Measurements from ENCODE around the gene DNMBP. TPM values are rescaled to one million over a fixed set of nuclear protein-coding genes. Genes with fewer than 3 reads are reported as not detected.
A peak's percentile ranks its signal among the peaks of the same experiment; 100 is the strongest.

The DNMBP gene
- total and polyA plus RNA-seq, 2 experiments from 2014 or later, result 13.4 to 31.2 TPM

GRCh38 chr10:100043344-100043743, 33.6 kb upstream of the DNMBP start:
- no peaks in the 10 kb centered on the region for H3K9me2 ChIP-seq (ENCODE audit: insufficient read depth)
- TF ChIP-seq NANOG (IDR thresholded peaks at IDR 0.05; ENCODE audit: borderline replicate concordance) (no peak), ZNF114 (CRISPR knock-in tag; IDR thresholded peaks at IDR 0.05) (no peak), ZNF331 (CRISPR knock-in tag; IDR thresholded peaks at IDR 0.05; ENCODE audit: low read depth) (no peak), POLR2AphosphoS5 (IDR thresholded peaks at IDR 0.05; ENCODE audit: low read depth) (no peak), STAT1 (IDR thresholded peaks at IDR 0.05; ENCODE audit: unreplicated experiment) (no peak), EZH2 (IDR thresholded peaks at IDR 0.05; ENCODE audit: low read depth, unreplicated experiment) (no peak), EZH2phosphoT487 (IDR thresholded peaks at IDR 0.05; ENCODE audit: unreplicated experiment) (no peak), JUNB (IDR thresholded peaks at IDR 0.05; ENCODE audit: unreplicated experiment) (no peak), REST (IDR thresholded peaks at IDR 0.05; ENCODE audit: unreplicated experiment) (no peak), CREB1 (CRISPR knock-in tag; IDR thresholded peaks at IDR 0.05; ENCODE audit: low read depth) (no peak), CTCF (conservative IDR thresholded peaks at IDR 0.05; ENCODE audit: low read depth in 2 of 2) (no peak)
- TF ChIP-seq, protein P1, sequence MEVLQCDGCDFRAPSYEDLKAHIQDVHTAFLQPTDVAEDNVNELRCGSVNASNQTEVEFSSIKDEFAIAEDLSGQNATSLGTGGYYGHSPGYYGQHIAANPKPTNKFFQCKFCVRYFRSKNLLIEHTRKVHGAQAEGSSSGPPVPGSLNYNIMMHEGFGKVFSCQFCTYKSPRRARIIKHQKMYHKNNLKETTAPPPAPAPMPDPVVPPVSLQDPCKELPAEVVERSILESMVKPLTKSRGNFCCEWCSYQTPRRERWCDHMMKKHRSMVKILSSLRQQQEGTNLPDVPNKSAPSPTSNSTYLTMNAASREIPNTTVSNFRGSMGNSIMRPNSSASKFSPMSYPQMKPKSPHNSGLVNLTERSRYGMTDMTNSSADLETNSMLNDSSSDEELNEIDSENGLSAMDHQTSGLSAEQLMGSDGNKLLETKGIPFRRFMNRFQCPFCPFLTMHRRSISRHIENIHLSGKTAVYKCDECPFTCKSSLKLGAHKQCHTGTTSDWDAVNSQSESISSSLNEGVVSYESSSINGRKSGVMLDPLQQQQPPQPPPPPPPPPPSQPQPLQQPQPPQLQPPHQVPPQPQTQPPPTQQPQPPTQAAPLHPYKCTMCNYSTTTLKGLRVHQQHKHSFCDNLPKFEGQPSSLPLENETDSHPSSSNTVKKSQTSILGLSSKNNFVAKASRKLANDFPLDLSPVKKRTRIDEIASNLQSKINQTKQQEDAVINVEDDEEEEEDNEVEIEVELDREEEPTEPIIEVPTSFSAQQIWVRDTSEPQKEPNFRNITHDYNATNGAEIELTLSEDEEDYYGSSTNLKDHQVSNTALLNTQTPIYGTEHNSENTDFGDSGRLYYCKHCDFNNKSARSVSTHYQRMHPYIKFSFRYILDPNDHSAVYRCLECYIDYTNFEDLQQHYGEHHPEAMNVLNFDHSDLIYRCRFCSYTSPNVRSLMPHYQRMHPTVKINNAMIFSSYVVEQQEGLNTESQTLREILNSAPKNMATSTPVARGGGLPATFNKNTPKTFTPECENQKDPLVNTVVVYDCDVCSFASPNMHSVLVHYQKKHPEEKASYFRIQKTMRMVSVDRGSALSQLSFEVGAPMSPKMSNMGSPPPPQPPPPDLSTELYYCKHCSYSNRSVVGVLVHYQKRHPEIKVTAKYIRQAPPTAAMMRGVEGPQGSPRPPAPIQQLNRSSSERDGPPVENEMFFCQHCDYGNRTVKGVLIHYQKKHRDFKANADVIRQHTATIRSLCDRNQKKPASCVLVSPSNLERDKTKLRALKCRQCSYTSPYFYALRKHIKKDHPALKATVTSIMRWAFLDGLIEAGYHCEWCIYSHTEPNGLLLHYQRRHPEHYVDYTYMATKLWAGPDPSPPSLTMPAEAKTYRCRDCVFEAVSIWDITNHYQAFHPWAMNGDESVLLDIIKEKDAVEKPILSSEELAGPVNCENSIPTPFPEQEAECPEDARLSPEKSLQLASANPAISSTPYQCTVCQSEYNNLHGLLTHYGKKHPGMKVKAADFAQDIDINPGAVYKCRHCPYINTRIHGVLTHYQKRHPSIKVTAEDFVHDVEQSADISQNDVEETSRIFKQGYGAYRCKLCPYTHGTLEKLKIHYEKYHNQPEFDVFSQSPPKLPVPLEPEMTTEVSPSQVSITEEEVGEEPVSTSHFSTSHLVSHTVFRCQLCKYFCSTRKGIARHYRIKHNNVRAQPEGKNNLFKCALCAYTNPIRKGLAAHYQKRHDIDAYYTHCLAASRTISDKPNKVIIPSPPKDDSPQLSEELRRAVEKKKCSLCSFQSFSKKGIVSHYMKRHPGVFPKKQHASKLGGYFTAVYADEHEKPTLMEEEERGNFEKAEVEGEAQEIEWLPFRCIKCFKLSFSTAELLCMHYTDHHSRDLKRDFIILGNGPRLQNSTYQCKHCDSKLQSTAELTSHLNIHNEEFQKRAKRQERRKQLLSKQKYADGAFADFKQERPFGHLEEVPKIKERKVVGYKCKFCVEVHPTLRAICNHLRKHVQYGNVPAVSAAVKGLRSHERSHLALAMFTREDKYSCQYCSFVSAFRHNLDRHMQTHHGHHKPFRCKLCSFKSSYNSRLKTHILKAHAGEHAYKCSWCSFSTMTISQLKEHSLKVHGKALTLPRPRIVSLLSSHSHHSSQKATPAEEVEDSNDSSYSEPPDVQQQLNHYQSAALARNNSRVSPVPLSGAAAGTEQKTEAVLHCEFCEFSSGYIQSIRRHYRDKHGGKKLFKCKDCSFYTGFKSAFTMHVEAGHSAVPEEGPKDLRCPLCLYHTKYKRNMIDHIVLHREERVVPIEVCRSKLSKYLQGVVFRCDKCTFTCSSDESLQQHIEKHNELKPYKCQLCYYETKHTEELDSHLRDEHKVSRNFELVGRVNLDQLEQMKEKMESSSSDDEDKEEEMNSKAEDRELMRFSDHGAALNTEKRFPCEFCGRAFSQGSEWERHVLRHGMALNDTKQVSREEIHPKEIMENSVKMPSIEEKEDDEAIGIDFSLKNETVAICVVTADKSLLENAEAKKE (CRISPR knock-in tag; IDR thresholded peaks at IDR 0.05), result no peak
- TF ChIP-seq, protein P2, sequence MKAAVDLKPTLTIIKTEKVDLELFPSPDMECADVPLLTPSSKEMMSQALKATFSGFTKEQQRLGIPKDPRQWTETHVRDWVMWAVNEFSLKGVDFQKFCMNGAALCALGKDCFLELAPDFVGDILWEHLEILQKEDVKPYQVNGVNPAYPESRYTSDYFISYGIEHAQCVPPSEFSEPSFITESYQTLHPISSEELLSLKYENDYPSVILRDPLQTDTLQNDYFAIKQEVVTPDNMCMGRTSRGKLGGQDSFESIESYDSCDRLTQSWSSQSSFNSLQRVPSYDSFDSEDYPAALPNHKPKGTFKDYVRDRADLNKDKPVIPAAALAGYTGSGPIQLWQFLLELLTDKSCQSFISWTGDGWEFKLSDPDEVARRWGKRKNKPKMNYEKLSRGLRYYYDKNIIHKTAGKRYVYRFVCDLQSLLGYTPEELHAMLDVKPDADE (IDR thresholded peaks at IDR 0.05), result no peak
- Mint-ChIP-seq H3K36me3 (ENCODE audit: low read depth) (no peaks in the 10 kb centered on the region), H3K9me3 (no peaks in the 10 kb centered on the region), H3K27ac (no peak overlapping the region), H3K4me1 (peaks cover 26% of the 10 kb centered on the region), H3K27me3 (ENCODE audit: insufficient read depth, low read depth, poor library complexity) (no peaks in the 10 kb centered on the region), H3K4me3 (no peak overlapping the region)
- H3K27ac ChIP-seq (ENCODE audit: low read depth), result no peak overlapping the region
- DNase-seq (ENCODE audit: low spot score) (no peak), ATAC-seq (no peak)
- H3K4me3 ChIP-seq, result no peak overlapping the region
- H3K79me2 ChIP-seq (replicated peaks; ENCODE audit: insufficient read depth), result no peaks in the 10 kb centered on the region
- H3K27me3 ChIP-seq (ENCODE audit: insufficient read depth), result no peaks in the 10 kb centered on the region
- H2AFZ ChIP-seq, result peak overlapping the region; percentile 90; the same call in 1 of the 2 replicates
- H3K4me2 ChIP-seq, result no peak overlapping the region
- H3F3A ChIP-seq (replicated peaks; ENCODE audit: low read depth), result no peaks in the 10 kb centered on the region
- H3K4me1 ChIP-seq (ENCODE audit: insufficient read depth), result peaks cover 16% of the 10 kb centered on the region
- H3K36me3 ChIP-seq (ENCODE audit: insufficient read depth), result no peaks in the 10 kb centered on the region
- no peaks in the 10 kb centered on the region for H4K20me1 ChIP-seq (replicated peaks; ENCODE audit: insufficient read depth)

Measured in GM23338 (cell line).